Endometrium (tissue), 2 donors: ENCODE measurements around the gene CARS1.

Experiments used
- FAIRE-seq: peaks from 2 replicates; lab custom pipeline; 2012; peaks lifted over from hg19 to GRCh38; lab: Jason Lieb, UNC
- donor health status: control.
- donor health status: control.

Gene CARS1

DNA sequence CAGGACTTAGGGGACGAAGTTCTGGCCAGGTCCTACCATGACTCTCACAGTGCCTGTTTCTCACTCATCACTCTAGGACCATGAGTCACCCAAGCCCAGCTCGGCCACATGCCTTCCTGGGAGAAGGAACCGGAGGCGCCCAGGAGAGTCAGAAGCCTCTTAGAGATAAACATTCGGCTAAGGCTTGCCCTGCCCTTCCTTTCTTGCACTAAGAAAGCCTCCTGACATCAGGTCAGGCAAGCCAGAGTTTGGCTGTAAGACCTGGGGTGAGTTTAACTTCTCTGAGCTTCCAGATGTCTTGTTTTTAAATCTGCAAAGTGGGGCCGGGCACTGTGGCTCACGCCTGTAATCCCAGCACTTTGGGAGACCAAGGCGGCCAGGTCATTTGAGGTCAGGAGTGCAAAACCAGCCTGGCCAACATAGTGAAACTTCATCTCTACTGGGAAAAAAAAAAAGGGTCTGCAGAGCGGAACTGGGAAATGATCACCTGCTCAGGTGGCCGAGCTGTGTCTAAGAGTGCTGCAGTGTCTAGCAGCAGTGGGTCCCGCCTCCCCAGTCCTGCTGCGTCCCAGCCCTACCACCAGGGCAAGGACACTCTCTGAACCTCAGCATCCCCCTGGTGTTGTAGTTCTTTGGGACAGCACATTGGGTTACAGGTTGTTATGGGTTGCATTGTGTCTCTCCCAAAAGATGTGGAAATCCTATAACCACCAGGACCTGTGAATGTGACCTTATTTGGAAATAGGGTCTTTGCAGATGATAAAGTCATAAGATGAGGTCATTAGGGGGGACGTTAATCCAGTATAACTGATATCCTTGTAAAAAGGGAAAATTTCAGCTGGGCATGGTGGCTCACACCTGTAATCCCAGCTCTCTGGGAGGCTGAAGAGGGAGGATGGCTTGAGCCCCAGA lies 1.8 kb upstream of the CARS1 start:
- FAIRE-seq = no peak

DNA sequence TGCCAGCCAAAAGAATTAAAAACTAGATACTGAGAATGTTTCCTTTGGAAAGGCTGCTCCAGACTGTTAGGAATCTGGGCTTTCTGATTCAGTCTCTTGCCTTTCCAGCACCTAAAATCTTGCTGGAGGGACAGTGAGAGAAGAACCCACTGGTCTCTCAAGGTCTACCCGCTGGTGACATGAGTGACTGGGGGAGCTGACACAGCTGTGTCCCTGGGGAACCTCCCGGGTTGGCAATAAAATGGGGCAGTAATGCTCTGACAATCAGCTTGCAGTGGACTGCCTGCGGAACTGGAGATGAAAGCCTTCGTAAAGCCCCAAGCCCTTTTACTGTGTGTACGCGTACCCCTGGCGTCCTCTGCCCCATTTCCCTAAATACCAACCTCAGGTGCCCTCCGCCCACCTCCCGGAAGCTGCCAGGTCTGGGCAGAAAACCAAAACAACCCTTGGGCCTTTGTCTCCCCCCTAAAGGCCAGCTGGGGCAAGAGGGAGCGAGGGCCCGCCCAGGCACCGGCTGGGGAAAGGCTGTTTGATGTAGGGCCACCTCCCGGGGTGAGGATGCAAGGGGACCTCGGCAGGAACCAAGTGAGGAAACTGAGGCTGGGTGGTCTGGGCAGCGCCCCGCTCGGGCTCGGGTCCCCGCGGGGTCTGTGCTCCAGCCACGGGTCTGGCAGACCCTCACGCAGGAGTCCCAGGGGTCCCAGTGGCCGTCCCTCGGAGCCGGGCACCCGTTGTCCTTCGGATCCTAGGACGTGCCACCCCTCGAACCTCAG lies 741 bp downstream of the CARS1 start:
- no peak for FAIRE-seq

DNA sequence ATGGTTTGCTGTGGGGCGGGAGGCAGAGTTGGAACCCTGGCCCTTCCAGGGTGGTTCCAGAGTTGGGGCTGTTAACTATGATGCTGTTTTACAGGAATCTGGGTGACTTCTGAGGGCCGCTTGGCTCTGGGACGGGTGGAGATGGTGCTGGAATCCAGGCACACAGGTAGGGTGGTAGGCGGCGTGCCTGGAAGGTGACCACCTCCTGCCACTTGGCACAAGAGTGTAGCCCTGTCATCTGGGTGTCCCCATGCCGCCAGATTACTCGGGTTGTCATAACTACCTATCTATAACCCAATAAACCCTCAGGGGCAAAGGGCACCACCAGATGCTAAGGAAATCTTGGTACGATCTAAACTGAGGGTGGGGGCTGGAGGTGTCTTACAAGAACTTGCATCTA lies 1.3 kb downstream of the CARS1 start:
- FAIRE-seq = no peak

DNA sequence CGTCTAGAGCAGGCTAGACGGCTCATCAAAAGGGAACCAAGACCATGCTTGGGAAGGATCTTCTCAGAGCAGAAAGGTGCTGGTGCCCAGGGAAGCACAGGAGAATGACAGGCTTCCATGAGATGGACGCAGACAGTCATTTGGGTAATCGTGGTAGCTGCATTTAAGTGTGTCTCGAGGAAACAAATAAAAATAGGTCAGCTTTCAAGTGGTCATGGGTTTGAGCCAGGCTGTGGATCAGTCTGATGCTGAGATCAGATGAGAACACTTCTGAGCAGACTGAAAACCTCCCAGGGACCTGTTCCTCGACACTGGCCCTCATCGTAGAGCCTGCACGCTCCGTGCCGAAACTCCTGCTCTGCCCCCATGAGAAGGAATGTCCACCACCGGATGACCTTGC lies 4.7 kb downstream of the CARS1 start:
- FAIRE-seq = no peak

DNA sequence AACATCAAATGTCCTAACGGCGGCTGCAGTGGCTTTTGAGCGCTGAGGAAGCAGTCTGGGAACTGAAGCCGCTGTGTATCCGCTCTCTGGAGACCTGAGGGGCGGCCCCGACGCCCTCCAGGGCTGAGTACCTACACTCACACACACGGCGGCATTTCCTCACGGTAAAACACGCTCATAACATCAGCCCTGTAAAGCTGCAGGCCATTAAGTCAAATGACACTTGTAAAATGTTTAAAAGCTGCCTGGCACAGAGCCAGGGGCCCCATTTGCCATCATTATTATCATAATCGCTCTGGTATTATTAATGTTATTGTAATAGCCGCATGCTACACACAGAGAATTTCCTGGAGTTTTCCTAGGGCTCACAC lies 5.1 kb downstream of the CARS1 start:
- no peak for FAIRE-seq

DNA sequence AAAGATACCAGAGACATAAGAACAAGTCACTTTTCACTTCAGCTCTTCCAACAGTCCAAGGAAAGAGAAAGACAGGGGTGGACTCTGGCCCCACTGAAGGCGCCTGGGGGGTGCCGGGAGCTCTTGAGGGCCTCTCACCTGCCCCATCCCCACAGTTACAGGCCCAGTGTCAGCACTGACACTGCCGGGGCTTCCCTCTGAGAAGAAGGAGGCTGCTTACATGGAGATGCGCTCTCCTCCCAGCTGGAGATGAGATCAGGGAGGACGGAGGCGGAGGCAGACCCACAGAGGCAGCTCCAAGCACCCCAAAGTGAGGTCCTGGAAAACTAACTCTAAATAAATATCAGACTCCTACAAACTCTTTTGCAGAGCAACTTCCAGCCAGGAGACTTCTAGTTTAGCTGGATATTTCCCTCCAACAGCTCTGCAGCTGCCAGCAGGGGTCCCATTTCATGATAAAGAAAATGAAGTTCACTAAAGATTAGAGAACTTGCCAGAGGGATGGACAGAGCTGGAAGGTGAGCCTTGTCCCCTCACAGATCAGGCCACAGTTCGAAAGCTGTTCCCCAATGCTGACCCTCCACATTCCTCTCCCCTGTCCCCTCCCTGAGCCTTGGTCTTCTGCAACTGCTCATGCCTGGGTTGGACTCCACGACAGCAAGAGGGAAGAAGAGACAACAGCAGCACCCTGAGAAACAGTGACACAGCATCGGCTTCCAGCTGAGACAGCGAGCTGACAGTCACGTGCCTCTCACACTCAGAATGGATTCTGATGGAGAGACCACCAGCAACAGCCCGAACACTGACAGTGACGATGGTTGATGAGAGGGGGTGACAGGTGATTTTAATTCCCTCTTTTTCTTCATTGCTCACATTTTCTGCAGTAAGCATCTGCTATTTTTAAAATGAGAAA lies 5.8 kb downstream of the CARS1 start:
- FAIRE-seq = no peak

DNA sequence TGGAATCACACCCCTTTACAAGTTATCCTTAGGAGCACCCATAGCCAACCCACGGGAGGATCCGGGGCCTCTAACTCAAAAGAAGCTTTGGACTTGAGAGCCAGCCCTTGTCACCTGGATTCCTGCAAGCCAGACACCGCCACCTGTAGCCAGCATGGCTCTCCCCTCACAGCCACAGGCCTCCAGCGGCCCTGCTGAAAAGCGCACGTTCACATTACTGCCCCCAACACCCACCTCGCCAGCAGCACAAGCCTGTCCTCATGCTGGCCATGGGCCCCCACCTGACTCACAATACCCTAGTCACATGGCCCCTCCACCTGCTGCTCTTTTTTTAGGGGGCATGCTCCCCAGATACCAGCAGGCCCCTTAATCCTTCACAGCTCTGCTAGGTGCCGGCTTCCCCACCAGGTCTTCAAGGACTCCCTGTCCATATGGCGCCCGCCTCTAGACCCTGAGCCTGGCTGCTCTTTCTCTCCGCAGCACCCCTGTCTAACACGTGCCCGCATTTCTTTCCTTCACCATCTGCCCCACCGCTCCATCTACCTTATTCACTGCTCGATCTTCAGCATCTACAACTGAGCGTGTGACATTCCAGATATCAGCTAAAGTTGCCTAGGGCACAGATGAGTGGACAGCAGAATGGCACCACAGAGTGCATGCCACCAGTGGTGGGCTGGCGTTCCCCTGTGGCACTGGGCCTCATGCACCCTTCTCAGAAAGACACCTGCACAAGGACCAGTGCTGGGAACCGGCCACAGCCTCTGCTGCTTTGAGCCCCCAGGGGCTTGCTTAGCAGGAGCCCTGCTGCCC lies 6.6 kb downstream of the CARS1 start:
- FAIRE-seq = no peak

DNA sequence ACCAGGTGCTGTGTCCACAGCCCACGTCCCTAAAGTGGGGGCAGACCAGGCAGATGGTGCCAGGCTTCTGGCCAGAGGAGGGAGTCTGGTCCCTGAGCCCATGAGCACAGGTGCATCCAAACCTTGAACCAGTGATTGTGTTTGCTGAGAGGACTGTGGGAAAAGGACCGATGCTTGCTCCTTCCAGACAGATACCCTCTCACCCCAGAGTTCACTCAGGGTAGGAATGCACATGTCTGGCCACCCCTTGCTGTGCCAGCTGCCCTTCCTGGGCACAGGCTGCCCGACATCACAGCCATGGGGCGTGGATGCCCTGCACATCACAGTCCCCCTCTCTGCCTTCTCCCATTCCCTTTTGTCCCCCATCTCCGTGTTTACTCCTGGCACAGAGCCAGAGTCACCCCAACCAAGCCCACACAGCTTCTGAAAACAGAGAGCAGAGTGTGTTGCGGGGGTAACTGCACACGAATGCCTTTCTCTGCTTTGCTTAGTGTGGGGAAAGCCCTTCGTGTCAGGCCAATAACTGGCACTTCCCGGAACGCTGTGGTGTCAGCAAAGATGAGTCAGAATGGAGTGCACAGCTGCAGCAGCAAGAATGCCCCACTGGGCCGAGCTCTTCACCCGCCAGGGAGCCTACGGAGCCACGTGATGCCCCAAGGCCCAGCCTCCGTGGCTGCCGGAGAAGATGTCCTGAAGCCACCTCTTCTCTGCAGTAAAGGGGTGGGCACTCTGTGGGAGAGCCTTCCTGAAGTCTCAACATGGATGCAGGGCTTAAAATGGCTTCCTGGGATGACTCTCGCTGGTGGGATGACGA lies 7.6 kb downstream of the CARS1 start:
- FAIRE-seq = no peak

DNA sequence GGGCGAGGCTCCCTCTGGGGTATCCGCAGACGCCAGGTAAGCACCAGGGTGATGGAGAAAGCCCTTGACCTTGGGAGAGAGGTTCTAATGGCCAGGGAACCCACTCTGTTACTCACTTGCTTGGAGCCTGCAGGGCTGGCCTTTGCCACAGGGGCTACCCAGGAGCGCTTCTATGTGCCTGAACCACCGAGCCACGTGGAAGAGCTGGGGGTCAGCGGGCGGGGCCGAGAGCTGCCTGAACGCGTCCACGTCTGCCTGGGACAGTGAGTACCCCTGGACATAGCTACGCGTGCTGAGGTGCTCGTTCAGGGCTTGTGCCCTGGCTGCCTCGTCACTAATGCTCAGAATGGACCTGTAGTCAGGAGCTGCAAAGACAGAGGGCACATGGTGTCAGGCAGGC lies 9.6 kb downstream of the CARS1 start:
- no peak for FAIRE-seq

DNA sequence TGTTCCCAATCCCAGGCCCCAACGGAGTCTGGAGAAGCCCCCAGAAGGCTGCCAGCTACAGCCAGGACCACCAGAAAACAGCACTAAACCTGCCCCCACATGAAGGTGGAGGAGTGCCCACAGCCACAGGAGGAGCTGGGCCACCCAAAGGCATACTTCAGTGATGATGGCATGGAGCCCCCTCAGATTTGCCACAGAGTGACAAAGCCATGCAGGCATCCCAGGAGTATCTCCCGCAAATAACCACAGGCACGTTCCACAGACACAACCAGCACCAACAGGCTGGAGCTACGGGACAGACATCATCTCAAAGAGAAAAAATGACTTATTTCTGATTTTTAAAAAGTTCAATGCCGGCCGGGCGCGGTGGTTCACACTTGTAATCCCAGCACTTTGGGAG lies 10.6 kb downstream of the CARS1 start:
- FAIRE-seq = no peak

DNA sequence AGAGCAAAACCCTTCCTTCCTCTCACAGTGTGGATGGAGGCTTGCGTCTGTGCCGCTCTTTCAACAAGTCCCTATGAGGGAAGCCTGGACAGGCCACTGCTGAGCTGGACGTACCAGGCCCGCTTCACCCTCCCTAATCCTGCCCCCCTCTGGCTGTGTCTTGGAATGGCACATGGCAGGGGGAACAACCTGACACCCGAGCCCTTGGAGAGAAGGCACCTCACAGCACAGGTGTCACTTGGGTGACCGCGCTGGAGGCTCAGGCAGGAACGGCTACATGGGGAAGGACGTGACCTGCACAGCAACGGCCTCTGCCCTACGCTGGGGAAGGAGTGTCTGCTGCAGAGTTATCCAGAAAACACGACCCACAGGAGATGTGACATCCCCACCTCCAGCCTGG lies 11.0 kb downstream of the CARS1 start:
- FAIRE-seq = no peak

DNA sequence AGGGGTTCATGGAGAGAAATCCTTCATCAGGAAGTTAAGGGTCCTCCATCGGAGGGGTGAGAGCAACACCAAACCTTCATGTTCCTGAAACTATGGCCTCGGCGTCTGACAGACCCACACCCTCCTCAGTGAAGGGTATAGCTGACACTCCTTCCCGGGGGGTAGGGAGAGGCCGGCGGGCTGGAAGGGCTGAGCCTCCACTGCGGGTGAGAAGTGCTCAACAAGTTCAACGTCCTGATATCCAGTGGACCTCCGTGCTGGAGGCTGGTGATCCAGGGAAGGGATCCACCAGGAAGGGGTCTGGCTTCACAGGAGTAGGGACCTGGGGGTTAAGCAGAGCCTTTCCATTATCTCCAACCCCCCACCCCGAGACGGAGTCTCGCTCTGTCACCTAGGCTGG lies 12.3 kb downstream of the CARS1 start:
- no peak for FAIRE-seq

DNA sequence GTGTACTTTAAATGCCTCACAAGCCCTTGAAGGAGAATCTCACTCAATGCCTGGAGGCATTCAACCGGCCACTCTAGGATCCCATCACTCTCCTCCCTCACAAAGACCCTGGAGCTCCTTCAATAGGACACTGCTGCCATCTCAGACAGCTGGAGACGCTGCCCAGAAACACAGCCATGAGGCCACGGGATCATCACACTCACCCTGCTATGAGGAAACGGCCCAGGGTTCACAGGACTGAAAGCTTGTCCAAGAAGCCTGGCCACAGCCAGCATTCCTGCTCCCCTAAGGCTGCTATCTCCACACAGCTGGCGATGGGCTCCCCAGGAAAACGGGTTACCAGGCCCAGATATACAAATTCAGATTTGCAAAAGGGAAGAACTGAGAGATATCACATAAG lies 13.2 kb downstream of the CARS1 start:
- no peak for FAIRE-seq

DNA sequence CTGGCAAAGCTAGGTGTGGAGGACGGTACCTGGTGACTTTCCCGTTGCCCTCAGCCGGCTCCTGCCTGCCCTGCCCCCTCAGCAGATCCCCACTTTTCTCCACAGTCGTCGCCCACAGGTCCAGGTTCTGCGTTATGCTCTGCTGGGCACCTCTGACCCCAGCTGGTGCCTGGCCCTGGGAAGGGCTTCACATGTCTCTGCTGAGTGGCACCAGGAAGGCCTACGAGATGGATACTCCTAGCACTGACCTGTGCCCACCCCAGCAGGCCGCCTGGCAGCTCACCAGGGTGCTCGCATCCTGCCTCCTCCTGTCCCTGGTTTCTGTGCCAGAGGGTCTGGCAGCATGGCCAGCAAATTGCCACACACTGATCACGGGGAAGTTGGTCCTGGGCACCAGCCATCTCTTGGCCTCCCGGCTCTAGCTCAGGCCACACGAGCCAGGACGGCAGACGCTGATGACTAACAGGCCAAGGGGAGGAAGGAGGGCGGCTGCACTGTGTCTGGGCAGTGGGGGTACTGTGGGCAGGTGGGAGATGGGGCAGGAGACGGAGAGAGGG lies 13.8 kb downstream of the CARS1 start:
- no peak for FAIRE-seq

DNA sequence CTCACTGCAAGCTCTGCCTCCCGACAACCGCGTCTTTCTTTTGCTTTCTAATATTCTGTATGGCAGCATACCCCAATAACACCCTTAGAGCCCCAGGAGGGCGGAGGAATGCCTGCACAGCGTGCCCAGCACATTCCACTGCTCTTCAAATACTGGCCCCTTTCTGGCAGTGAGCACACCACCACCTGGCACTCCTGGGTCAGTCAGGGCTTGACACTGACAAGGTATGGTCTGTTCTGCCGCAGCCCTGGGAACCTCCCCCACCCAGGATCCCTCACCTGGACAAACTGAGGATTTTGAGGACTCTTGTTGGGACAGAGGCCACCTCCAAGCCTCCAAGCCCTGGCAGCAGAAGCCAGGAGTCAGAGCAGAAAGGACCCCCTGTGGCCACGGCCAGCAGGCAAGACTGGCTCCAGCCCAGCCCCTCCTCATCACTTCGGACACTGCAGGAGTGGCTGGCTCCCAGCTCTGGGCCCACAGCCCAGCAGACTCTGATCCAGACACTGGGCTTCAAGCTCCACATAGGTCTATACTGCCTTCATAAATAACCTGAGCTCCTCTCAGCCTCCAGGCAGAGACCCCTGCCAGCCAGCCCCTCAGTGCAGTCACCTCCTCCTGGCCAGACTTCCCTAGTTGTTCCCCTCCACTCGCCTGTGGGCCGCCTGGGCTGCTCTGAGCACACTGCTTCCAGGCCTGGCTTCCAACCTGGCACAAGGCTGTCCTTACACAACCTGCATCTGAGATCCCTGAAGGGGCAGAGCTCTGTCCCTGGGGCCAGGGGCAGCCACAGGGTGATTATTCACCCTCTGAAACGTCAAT lies 14.5 kb downstream of the CARS1 start:
- FAIRE-seq = no peak

DNA sequence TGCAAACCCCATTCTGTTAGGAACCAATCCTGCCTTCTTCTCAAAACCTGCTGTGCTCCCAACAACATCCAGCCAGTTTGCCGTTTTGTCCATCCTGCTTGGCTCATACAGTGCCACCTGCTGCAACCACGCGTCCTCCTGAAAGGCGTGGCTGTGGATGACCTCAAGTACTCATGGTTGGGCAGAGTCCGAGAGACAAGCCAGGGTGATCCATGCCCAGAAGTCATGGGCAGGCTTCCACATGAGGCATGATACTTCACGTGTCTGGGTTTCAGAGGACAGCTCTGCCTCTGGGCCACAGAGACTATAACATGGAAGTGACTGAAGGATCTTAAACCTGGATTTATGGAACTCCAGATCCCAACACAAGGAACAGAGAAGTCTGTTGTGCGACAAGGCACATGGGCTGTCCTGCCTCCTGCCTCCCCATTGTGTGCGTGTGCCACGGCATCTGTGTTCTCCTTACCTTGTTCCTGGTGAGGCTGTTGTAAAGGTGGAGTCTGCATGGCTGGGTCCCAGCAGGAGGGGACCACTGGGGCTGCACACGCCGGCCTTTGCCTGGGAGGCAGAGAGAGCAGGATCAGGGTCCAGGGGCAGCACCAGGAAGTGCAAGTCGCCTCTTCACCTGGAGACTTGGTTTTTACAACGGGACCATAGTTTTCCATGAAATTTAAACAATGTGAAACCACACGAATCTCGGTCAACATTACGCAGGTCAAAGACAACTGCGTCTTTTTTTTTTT lies 15.4 kb downstream of the CARS1 start:
- no peak for FAIRE-seq

DNA sequence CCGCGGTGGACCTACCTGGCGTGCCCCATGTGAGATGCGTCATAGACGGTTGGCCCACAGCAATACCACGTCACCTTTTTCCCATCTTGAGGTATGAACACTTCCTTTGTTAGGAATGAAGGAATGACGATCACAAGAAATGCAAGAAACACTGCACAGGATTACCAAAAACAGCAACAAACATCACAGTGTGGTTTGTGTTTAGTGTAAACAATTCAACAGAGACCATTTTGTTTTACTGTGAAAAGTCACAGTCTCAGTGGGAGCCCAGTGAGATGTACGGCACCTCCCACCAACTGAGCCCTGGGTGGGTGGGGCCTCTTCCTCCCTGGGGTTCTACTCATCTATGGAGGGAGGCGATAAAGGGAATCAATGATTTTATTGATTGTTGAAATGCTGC lies 16.3 kb downstream of the CARS1 start:
- FAIRE-seq = no peak

DNA sequence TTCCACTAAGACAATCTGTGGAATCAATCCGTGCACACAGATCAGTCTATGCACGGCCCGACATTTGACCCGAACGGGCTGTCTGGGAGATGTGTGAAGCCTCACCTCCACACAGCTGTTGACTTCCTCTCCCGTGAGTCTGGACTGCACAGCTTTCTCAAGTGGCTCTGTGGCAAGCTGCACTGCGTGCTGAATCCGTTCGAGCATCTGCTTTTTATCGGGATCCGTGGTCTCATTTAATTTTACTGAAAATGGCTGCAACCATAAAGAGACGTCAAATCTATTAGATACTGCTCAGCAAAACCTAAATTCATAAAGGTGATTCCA lies 19.3 kb downstream of the CARS1 start:
- FAIRE-seq = no peak
